HG03039 (cell line): ENCODE data around the gene PARP11.
A peak's percentile ranks its signal among the peaks of the same experiment; 100 is the strongest.

Experiments used
- ATAC-seq: cut with Tn5 transposase; IDR thresholded peaks from one replicate; pipeline ENCODE4 v1.9.1; 2021; ENCODE audit warnings: mild to moderate bottlenecking, moderate library complexity; ENCODE audit not compliant: unreplicated experiment

The PARP11 gene, protein sequence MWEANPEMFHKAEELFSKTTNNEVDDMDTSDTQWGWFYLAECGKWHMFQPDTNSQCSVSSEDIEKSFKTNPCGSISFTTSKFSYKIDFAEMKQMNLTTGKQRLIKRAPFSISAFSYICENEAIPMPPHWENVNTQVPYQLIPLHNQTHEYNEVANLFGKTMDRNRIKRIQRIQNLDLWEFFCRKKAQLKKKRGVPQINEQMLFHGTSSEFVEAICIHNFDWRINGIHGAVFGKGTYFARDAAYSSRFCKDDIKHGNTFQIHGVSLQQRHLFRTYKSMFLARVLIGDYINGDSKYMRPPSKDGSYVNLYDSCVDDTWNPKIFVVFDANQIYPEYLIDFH

GRCh38 chr12:3872800-3873636 is at the start of gene PARP11:
TSS of gene PARP11 (minus strand) at chr12:3873399. CDS start at chr12:3873229, 170 bp downstream.
- ATAC-seq: peak; percentile 95

GRCh38 chr12:3922033-3922432 is 48.8 kb upstream of the PARP11 start:
- no peak for ATAC-seq

GRCh38 chr12:3921526-3921925 is 48.3 kb upstream of the PARP11 start:
- no peak for ATAC-seq

GRCh38 chr12:3921151-3921471 is 47.9 kb upstream of the PARP11 start:
- ATAC-seq: no peak

DNA sequence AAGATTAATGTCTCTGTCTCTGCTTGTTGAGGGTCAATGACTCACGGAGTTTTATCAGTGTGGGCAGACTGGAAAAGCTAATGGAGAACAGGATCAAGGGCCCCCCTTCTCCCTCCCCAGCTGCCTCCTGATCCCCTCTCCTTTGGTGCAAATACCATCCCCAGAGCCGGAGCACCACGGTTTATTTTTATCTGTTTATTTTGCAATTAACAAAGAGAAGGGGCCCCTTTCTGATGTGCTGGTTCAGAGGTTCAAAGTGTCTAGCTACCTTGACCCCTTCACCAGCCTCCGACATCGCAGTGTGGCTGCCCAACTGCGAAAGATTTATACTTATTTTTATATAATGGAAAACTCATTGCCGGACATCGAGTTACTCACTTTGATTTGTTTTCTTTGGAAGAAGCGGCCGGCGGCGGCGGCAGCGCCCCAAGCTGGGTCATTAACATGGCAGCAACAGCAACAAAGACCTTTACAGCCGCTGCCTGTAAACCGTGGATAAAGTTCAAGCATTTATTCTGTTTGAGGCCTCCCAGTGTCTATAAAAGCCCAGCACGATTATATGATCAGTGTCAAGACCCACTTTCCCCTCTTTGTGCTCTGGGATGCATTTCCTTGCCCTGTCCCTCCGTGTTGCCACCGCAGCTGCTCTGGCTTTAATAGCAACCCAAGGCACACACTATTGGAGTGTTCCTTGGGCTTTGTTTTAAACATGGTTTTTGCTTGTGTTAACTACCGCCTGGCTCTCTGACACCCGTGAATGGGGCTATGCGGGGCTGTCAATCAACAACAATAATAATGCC is 47.4 kb upstream of the PARP11 start:
- ATAC-seq: no peak

- ATAC-seq: no peak
These were observed 40.1 kb upstream of the PARP11 start for GRCh38 chr12:3913278-3913677.

DNA sequence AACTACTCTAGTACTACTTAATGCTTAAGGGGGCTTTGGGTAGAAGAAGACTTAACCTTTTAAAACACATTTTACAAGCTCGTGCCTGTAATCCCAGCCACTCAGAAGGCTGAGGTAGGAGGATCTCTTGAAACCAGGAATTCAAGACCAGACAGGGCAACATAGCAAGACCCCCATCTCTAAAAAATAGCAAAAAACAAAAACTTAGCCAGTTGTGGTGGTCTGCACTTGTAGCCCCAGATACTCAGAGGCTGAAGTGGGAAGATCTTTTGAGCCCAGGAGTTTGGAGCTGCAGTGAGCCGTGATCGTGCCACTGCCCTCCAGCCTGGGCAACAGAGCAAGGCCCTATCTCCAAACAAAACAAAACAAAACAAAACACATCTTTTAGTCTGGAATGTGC is 39.7 kb upstream of the PARP11 start:
- no peak for ATAC-seq

DNA sequence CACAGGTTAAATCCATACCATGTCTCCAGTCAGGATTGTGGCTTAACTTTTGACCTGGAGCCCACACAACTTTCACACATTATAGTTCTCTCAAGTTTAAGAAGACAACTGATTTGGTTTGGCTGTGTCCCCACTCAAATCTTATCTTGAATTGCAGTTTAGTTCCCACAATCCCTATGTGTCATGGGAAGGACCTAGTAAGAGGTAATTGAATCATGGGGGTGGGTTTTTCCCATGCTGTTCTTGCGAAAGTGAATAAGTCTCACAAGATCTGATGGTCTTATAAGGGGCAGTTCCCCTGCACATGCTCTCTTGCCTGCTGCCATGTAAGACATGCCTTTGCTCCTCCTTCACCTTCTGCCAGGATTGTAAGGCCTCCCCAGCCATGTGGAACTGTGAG is 38.2 kb upstream of the PARP11 start:
- no peak for ATAC-seq

DNA sequence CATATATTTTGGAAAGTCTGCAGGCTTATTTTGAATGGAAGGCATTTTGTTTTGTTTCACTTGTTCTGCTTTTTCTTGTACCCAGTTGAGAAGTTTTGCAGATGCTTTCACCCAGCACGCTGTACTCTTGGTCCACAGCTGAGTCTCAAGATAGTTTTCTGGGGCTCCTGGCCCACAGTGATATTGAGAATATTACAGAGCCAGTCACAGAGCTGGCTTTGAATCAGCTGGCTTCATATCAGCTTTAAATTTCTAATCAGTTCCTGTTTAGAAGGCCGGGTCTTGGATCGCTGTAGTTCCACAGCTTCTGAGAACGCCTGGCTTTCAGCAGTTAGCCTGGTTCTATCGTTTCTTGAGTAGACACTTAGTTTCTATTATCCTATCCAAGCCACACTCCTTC is 32.5 kb upstream of the PARP11 start:
- ATAC-seq: no peak

DNA sequence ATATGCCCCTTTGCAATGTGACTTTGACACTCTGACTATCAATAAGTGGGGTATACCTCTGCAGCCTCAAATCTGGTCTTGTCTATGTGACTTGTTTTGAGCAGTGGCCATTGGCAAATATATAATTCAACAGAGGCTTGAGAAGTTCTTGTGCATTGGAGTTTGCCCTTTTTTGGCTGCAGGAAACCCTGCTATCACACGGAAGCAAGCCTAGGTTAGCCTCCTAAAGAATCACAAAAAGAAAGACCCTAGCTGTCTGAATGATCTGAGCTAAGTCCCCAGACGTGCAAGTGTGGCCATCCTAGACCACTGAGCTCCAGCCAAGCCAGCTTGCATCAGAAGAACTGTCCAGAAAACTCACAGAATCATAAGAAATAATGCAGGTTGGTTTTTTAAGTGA is 31.8 kb upstream of the PARP11 start:
- no peak for ATAC-seq

DNA sequence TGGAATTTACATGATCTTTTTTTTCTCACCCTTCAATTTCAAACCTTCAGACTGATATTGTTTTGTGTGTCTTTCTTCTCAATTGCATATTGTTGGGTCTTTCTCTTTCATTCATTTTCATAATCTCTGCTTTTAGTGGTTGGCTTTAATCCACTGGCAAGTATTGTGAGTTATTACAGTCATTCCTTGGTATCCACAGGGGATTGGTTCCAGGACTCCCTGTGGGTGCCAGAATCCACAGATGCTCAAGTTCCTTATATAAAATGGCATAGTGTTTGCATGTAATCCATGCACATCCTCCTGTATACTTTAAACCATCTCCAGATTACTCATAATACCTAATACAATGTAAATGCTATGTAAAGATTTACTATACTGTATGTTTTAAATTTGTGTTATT is 29.7 kb upstream of the PARP11 start:
- ATAC-seq: no peak

DNA sequence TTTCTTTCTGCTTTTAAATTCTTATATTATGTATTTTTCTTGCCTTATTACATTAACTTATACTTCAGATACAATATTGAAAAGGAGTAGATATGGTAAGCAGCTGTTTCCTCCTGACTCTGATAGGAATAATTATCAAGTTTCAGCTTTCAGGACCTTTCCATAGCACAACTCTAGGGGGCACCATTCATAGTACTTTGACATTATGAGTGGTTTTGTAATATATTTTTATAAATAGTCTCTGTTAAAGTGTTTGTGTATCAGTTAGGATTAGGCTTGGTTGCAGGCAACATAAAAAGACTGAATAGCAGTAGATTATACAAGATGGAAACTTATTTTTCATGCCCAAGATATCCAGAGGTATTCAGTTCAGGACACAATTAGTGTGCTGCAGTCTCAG is 27.9 kb upstream of the PARP11 start:
- no peak for ATAC-seq

DNA sequence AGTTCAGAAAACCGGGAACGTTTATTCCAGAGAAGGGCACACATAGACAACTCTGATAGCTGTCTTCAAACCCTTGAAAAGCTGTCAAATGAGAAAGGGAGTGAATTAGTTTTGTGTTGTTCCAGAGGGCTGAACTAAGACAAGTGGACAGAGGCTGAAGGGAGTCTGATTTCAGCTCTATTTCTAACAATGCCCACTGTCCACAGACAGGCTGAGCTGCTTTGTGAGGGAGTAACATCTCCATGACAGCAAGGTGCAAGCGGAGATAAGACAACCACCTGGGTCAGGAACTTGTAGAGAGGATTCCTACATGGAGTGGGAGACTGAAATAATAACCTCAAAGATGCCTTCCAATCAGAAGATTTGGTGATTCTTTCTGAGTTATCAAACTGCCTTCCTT is 25.6 kb upstream of the PARP11 start:
- ATAC-seq: no peak

- no peak for ATAC-seq
These were observed 24.3 kb upstream of the PARP11 start for GRCh38 chr12:3897371-3897971.

DNA sequence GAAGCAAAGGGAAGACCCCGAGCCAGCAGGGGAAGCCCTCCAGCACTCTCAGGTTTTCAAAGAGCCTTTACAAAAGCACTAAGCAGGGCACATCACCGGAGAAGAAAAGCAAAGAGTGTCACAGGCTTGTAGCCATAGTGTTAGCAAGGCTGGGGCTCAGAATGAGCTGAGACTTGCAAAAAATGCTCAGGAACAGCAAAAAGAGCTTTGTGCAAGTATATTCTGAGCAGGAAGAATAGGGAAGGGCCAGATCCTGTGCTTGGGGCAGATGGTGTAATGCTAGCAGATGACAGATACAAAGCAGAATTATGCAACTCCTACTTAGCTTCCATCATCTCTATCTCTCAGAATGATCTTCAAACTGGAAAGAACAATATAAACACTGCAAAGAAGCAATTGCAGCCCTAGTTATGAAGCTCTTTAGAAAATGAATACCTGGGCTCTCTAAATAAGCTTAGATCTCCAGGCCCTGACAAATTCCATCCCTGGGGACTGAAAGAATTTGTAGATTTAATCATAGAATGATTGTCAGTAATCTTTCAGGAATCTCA is 23.7 kb upstream of the PARP11 start:
- ATAC-seq: no peak

- ATAC-seq: no peak
These were observed 23.2 kb upstream of the PARP11 start for GRCh38 chr12:3896356-3896755.

DNA sequence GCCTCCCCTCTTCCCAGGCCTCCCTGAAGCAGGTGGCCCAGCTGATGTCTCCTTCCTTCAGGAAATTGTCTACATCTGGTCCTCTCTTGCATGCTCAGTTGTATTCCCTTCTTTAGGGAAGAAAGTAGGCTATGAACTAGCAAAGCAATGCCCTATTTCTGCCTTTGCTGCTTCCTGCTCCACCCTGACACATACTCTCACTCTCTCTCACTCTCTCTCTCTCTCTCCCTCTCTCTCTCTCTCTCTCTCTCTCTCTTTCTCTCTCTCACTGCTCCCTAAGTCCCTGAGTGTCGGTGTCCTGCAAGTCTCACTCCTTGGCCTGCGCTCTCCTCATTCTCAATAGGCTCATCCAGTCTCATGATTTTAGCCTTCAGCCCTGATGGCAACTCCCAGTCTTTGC is 19.4 kb upstream of the PARP11 start:
- no peak for ATAC-seq

- no peak for ATAC-seq
These were observed 18.0 kb upstream of the PARP11 start for GRCh38 chr12:3891201-3891600.

DNA sequence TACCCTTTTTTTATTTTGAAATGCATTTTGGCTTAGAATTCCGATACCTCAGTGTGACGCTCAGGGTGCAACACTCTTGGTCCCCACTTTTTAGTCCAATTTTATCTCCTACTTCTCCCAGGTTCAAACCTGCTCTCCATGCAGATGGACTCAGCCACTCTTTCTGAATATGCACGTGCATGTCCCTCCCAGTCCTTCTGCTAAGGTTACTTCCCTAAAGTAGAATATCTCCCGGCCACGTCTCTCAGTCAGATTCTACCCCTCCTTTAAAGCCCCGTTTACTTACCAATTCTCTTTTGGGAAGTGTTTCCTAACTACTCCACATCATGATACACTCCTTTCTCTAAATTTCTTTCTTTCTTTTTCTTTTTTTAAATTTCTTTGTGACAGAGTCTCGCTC is 15.5 kb upstream of the PARP11 start:
- ATAC-seq: no peak

GRCh38 chr12:3885277-3886094 is 12.3 kb upstream of the PARP11 start:
- no peak for ATAC-seq
